OCI-LY7 (cell line): Measurements from ENCODE around the gene C4orf50. TPM values are rescaled to one million over a fixed set of nuclear protein-coding genes. Genes with fewer than 3 reads are reported as not detected.

Source experiments
- BruUV-seq: library from RNA; stranded (reverse); fragments of 400-500 nt; replicated peaks from 2 replicates; lab custom pipeline; 2021; lab: Mats Ljungman, UMichigan
- CTCF ChIA-PET: fragments of 300-600 bp; sonication (Branson Sonifier 250); formaldehyde crosslinking; loops from one replicate; lab custom pipeline; 2022; ENCODE audit warnings: antibody characterized with exemption; ENCODE audit not compliant: unreplicated experiment; lab: Charles Lee
- POLR2A ChIA-PET: fragments of 300-600 bp; sonication (Branson Sonifier 250); formaldehyde crosslinking; loops from one replicate; lab custom pipeline; 2022; ENCODE audit warnings: antibody characterized with exemption; lab: Charles Lee
- DNase-seq: peaks from one replicate; pipeline ENCODE4 v3.0.0-alpha.2; 2015; ENCODE audit warnings: low spot score
- H2AFZ ChIP-seq: fragments of 200-600 bp; sonication (generic), shearing (Covaris generic); 2 replicates; pipeline ENCODE4 v1.6.1; 2014; ENCODE audit warnings: mild to moderate bottlenecking, antibody characterized with exemption, low read length, moderate library complexity
- H3K27ac ChIP-seq: fragments of 200-600 bp; sonication (generic); 2 replicates; pipeline ENCODE4 v1.5.1; 2014; ENCODE audit warnings: mixed run types, low read depth, mild to moderate bottlenecking, moderate library complexity, low read length, inconsistent platforms; ENCODE audit not compliant: poor library complexity, severe bottlenecking
- H3K36me3 ChIP-seq: fragments of 200-600 bp; sonication (generic); 2 replicates; pipeline ENCODE4 v1.6.1; 2014; ENCODE audit warnings: mild to moderate bottlenecking, antibody characterized with exemption, low read length, moderate library complexity, mixed read lengths; ENCODE audit not compliant: insufficient read depth
- H3K4me1 ChIP-seq: fragments of 200-600 bp; sonication (generic); 2 replicates; pipeline ENCODE4 v1.5.1; 2014; ENCODE audit warnings: mild to moderate bottlenecking, low read length; ENCODE audit not compliant: insufficient read depth, poor library complexity, severe bottlenecking
- H3K4me2 ChIP-seq: fragments of 200-600 bp; sonication (generic); 2 replicates; pipeline ENCODE4 v1.6.1; 2014; ENCODE audit warnings: mild to moderate bottlenecking, low read length
- H3K4me3 ChIP-seq: fragments of 200-600 bp; sonication (generic); 2 replicates; pipeline ENCODE4 v1.5.1; 2014; ENCODE audit warnings: mild to moderate bottlenecking, low read depth, low read length; ENCODE audit not compliant: poor library complexity, severe bottlenecking
- H3K79me2 ChIP-seq: fragments of 200-600 bp; sonication (generic); 2 replicates; pipeline ENCODE4 v1.6.1; 2016; ENCODE audit warnings: low read depth, mild to moderate bottlenecking, low read length, moderate library complexity, mixed read lengths; ENCODE audit not compliant: insufficient read depth
- H3K9me2 ChIP-seq: fragments of 200-600 bp; sonication (generic); 2 replicates; pipeline ENCODE4 v1.6.1; 2016; ENCODE audit warnings: mild to moderate bottlenecking, low read length, mixed read lengths; ENCODE audit not compliant: insufficient read depth
- H3K9me3 ChIP-seq: fragments of 200-600 bp; sonication (generic); 2 replicates; pipeline ENCODE4 v1.6.1; 2014; ENCODE audit warnings: mild to moderate bottlenecking, mixed run types, low read length, mixed read lengths
- H4K20me1 ChIP-seq: fragments of 200-600 bp; sonication (generic); 2 replicates; pipeline ENCODE4 v1.6.1; 2014; ENCODE audit warnings: mild to moderate bottlenecking, antibody characterized with exemption, low read length, moderate library complexity, mixed read lengths; ENCODE audit not compliant: insufficient read depth
- EZH2phosphoT487 ChIP-seq: fragments of 200-600 bp; sonication (generic); IDR thresholded peaks from 2 replicates; pipeline ENCODE4 v1.6.1; 2018; ENCODE audit warnings: low read depth, borderline replicate concordance, mild to moderate bottlenecking, mixed run types, antibody characterized with exemption, low read length, moderate library complexity, mixed read lengths
- intact Hi-C: fragments of 100-400 bp; cut with micrococcal nuclease; formaldehyde crosslinking; loops from one replicate; pipeline ENCODE4 v1.10.0; 2022; ENCODE audit not compliant: unreplicated experiment
- total RNA-seq, 2 experiments: library from RNA; depleted of rRNA in 1 of 2; stranded (reverse); fragments of >200 nt in 1 of 2; shearing (Covaris generic) in 1 of 2; gene quantifications; 2 replicates each; pipeline ENCODE4 v1.2.3, GENCODE V29; 2014 to 2022
- TF ChIP-seq, protein P1 (sequence below): fragments of 200-600 bp; sonication (generic); conservative IDR thresholded peaks from 2 replicates; pipeline ENCODE4 v1.5.1; 2014; ENCODE audit warnings: mild to moderate bottlenecking, antibody characterized with exemption, low read length, moderate library complexity, mixed read lengths

C4orf50 gene
- total RNA-seq, 2 experiments from 2014 or later, result 0.06 TPM; not detected in 1

DNA sequence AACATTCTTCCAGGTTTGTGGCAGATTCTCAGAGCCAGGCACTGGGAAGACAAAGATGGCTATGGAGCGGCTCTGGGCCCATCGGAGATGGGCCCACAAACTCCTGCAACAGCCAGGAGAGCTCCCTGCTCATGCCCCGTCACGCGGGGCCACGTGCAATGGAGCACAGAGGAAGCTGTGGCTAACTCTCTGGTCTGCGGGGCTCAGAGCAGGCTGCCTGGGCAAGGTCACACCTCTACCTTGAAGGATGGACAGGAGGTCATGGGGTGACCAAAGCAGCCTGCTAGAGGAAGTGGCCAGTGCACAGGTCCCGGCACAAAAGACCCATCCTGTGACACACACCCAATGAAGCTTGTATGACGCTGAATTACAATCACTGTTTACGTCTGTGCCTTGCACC lies 45.2 kb downstream of the C4orf50 start:
- intact Hi-C loops, result no loop called here
- Histone ChIP-seq H3K9me3 (no peaks in the 10 kb centered on the region), H3K79me2 (no peaks in the 10 kb centered on the region), H3K4me3 (no peak overlapping the region), H3K27ac (no peak overlapping the region), H2AFZ (no peak overlapping the region), H3K4me1 (no peaks in the 10 kb centered on the region), H4K20me1 (no peaks in the 10 kb centered on the region), H3K4me2 (no peak overlapping the region), H3K9me2 (no peaks in the 10 kb centered on the region), H3K36me3 (no peaks in the 10 kb centered on the region)
- TF ChIP-seq, protein P1, sequence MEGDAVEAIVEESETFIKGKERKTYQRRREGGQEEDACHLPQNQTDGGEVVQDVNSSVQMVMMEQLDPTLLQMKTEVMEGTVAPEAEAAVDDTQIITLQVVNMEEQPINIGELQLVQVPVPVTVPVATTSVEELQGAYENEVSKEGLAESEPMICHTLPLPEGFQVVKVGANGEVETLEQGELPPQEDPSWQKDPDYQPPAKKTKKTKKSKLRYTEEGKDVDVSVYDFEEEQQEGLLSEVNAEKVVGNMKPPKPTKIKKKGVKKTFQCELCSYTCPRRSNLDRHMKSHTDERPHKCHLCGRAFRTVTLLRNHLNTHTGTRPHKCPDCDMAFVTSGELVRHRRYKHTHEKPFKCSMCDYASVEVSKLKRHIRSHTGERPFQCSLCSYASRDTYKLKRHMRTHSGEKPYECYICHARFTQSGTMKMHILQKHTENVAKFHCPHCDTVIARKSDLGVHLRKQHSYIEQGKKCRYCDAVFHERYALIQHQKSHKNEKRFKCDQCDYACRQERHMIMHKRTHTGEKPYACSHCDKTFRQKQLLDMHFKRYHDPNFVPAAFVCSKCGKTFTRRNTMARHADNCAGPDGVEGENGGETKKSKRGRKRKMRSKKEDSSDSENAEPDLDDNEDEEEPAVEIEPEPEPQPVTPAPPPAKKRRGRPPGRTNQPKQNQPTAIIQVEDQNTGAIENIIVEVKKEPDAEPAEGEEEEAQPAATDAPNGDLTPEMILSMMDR, result no peak
- no peak for TF ChIP-seq EZH2phosphoT487
- ChIA-PET POLR2A (no interaction called here), CTCF (no interaction called here)
- no peak for DNase-seq
- no TSS peak for BruUV-seq

DNA sequence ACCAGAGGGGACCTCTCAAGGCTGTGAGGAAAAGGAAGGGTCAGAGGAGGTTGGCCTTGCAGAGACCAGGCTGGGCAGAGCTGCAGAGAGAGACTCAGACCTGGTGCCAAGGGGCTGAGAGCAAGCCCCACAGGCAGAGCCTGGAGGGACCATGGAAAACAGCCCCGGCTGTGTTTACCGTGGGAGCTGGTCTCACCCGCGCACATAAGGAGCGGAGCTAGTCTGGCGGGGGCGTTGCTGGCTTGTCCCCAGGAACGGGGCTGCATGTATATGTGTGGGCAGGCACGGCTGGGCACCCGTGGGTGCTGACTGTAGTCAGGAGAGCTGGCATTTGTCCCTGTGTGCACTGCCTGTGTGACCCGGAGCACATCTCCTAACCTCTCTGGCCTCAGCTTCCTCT lies 45.7 kb downstream of the C4orf50 start:
- no peak for DNase-seq
- TF ChIP-seq EZH2phosphoT487, result no peak
- TF ChIP-seq, protein P1, result no peak
- Histone ChIP-seq H3K4me3 (no peak overlapping the region), H3K4me1 (no peaks in the 10 kb centered on the region), H3K36me3 (no peaks in the 10 kb centered on the region), H3K27ac (no peak overlapping the region), H2AFZ (no peak overlapping the region), H3K9me3 (no peaks in the 10 kb centered on the region), H3K79me2 (no peaks in the 10 kb centered on the region), H4K20me1 (no peaks in the 10 kb centered on the region), H3K9me2 (no peaks in the 10 kb centered on the region), H3K4me2 (no peak overlapping the region)
- CTCF ChIA-PET, result no interaction called here
- intact Hi-C loops, result no loop called here
- no TSS peak for BruUV-seq
- POLR2A ChIA-PET, result no interaction called here

DNA sequence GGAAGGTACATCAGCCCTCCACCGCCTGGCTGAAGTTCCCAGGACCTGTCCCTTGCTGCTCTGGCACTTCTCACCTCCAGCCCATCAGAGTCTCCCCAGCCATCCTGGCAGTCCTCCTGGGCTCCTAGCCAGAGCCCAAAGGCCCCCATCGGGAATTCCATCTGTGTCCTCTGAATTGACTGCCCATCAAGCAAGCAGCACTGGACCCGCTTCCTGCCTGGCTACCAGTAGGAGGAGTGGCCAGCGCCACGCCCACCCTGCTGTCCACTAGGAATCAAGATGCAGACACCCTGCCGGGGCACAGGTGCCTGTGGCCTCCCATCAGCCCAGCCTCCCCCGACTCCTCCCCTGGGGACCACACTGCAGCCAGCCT lies 47.2 kb downstream of the C4orf50 start:
- H3K4me3 ChIP-seq, result no peak overlapping the region
- no peak overlapping the region for H3K27ac ChIP-seq
- H3K9me3 ChIP-seq, result no peaks in the 10 kb centered on the region
- no peak overlapping the region for H2AFZ ChIP-seq
- no TSS peak for BruUV-seq
- no peak overlapping the region for H3K4me2 ChIP-seq
- no peak for TF ChIP-seq EZH2phosphoT487
- TF ChIP-seq, protein P1, result no peak
- H3K9me2 ChIP-seq, result no peaks in the 10 kb centered on the region
- CTCF ChIA-PET, result no interaction called here
- intact Hi-C loops, result no loop called here
- no peaks in the 10 kb centered on the region for H4K20me1 ChIP-seq
- POLR2A ChIA-PET, result no interaction called here
- no peaks in the 10 kb centered on the region for H3K36me3 ChIP-seq
- no peaks in the 10 kb centered on the region for H3K4me1 ChIP-seq
- no peaks in the 10 kb centered on the region for H3K79me2 ChIP-seq
- no peak for DNase-seq
